Activated T-cell treated with anti-CD3 and anti-CD28 coated beads, Interleukin-2, amount 50 U/mL, for 72 hours (primary cell): Measurements from ENCODE around the gene FKBP6. TPM values are rescaled to one million over a fixed set of nuclear protein-coding genes. Genes with fewer than 3 reads are reported as not detected.
A peak's percentile ranks its signal among the peaks of the same experiment; 100 is the strongest.

Experiments
- ATAC-seq, 2 donors: fragments of 150-1000 bp; cut with Tn5 transposase; replicated peaks in 1 of 2; 2 replicates each; pipeline ENCODE4 v1.10.0; 2021; ENCODE audit warnings: moderate library complexity in 2 of 2, mild to moderate bottlenecking in 1 of 2
- DNase-seq, 2 donors: peaks; one replicate each; pipeline ENCODE4 v3.0.0; 2021 to 2022; ENCODE audit warnings: mixed read lengths in 1 of 2
- H3K27ac Mint-ChIP-seq: one replicate; pipeline ENCODE4 v1.8.0; 2022; ENCODE audit warnings: mild to moderate bottlenecking, moderate library complexity, mixed read lengths
- H3K27me3 Mint-ChIP-seq: one replicate; pipeline ENCODE4 v1.8.0; 2022; ENCODE audit warnings: low read depth, mixed read lengths
- H3K36me3 Mint-ChIP-seq, 2 donors: one replicate each; pipeline ENCODE4 v1.8.0; 2022; ENCODE audit warnings: mixed read lengths in 2 of 2, mild to moderate bottlenecking in 1 of 2; ENCODE audit not compliant: insufficient read depth in 2 of 2
- H3K4me1 Mint-ChIP-seq: one replicate; pipeline ENCODE4 v1.8.0; 2022; ENCODE audit warnings: low read depth, mixed read lengths
- H3K4me3 Mint-ChIP-seq, 2 donors: one replicate each; pipeline ENCODE4 v1.8.0; 2022; ENCODE audit warnings: mild to moderate bottlenecking in 2 of 2, mixed read lengths in 2 of 2, moderate library complexity in 2 of 2
- H3K9me3 Mint-ChIP-seq, 2 donors: one replicate each; pipeline ENCODE4 v1.8.0; 2022; ENCODE audit warnings: mixed read lengths in 2 of 2
- total RNA-seq, 2 donors: library from RNA; stranded (reverse); gene quantifications; one replicate each; pipeline ENCODE4 v1.2.3, GENCODE V29; 2022

The FKBP6 gene
- total RNA-seq, 2 donors from 2014 or later: not detected

GRCh38 chr7:73329861-73330581 is 2.1 kb downstream of the FKBP6 start:
- Mint-ChIP-seq H3K4me3 (no peak overlapping the region), H3K27ac (no peak overlapping the region), H3K4me1 (no peaks in the 10 kb centered on the region), H3K27me3 (no peaks in the 10 kb centered on the region), H3K36me3 (no peaks in the 10 kb centered on the region), H3K9me3 (no peaks in the 10 kb centered on the region)
- no peak for DNase-seq
- ATAC-seq: no peak

DNA sequence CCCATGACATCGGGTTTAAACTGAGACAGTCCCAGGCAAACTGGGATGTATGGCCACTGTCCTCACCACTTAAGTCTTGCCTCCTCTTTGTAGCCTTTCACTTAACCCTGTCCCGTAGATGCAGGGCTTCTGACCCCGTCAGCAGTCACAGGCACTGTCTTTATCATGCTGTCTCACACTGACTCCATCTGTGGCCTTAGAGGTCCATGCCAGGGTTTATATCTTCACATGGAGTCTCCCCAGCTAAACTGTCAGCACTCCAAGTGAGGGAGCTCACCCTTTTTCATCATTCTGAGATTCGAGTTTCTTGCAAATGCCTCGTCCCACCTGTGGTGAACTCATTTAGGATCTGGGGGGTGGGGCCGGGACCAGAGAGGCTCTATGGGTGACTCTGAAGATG is 2.8 kb downstream of the FKBP6 start:
- H3K27ac Mint-ChIP-seq: no peak overlapping the region
- no peaks in the 10 kb centered on the region for H3K9me3 Mint-ChIP-seq
- H3K36me3 Mint-ChIP-seq: no peaks in the 10 kb centered on the region
- no peaks in the 10 kb centered on the region for H3K27me3 Mint-ChIP-seq
- no peaks in the 10 kb centered on the region for H3K4me1 Mint-ChIP-seq
- no peak overlapping the region for H3K4me3 Mint-ChIP-seq
- DNase-seq (no peak), ATAC-seq (no peak)

GRCh38 chr7:73332447-73332846 is 4.5 kb downstream of the FKBP6 start:
- DNase-seq (no peak), ATAC-seq (no peak)
- Mint-ChIP-seq H3K4me3 (no peak overlapping the region), H3K9me3 (no peaks in the 10 kb centered on the region), H3K27ac (no peak overlapping the region), H3K36me3 (no peaks in the 10 kb centered on the region), H3K4me1 (no peaks in the 10 kb centered on the region), H3K27me3 (no peaks in the 10 kb centered on the region)

DNA sequence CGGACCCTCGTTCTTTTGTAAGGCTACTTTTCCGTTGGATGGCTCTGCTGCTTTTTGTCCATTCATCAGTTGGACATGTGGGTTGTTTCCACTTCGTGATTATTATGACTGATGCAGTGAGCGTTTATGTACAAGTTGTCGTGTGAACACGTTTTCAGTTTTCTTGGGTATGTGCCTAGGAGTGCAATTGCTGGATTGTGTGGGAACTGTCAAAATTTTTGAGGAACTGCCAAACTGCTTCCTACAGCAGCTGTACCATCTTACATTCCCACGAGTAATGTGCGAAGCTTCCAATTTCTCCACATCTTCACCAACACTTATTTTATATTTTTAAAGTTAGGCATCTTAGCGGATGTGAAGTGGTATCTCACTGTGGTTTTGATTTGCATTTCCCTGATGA is 10.4 kb downstream of the FKBP6 start:
- no peak for ATAC-seq
- no peak for DNase-seq
- Mint-ChIP-seq H3K9me3 (no peaks in the 10 kb centered on the region), H3K36me3 (no peaks in the 10 kb centered on the region), H3K4me1 (peaks cover 5% of the 10 kb centered on the region), H3K4me3 (no peak overlapping the region), H3K27me3 (no peaks in the 10 kb centered on the region), H3K27ac (no peak overlapping the region)

- H3K36me3 Mint-ChIP-seq: no peaks in the 10 kb centered on the region
- H3K9me3 Mint-ChIP-seq: no peaks in the 10 kb centered on the region
- no peak for DNase-seq
- no peaks in the 10 kb centered on the region for H3K27me3 Mint-ChIP-seq
- ATAC-seq: no peak
- H3K27ac Mint-ChIP-seq: no peak overlapping the region
- peaks cover 5% of the 10 kb centered on the region for H3K4me1 Mint-ChIP-seq
- no peak overlapping the region for H3K4me3 Mint-ChIP-seq
These were observed 12.6 kb downstream of the FKBP6 start for GRCh38 chr7:73340514-73340913.

- H3K36me3 Mint-ChIP-seq: no peaks in the 10 kb centered on the region
- no peaks in the 10 kb centered on the region for H3K9me3 Mint-ChIP-seq
- ATAC-seq (peak; percentile 39 to 45), DNase-seq (peak in 1 of 2 donors; percentile 12)
- no peaks in the 10 kb centered on the region for H3K27me3 Mint-ChIP-seq
- H3K4me3 Mint-ChIP-seq: no peak overlapping the region
- H3K27ac Mint-ChIP-seq: no peak overlapping the region
- H3K4me1 Mint-ChIP-seq: peaks cover 5% of the 10 kb centered on the region
These were observed 13.9 kb downstream of the FKBP6 start for GRCh38 chr7:73341877-73342276.

DNA sequence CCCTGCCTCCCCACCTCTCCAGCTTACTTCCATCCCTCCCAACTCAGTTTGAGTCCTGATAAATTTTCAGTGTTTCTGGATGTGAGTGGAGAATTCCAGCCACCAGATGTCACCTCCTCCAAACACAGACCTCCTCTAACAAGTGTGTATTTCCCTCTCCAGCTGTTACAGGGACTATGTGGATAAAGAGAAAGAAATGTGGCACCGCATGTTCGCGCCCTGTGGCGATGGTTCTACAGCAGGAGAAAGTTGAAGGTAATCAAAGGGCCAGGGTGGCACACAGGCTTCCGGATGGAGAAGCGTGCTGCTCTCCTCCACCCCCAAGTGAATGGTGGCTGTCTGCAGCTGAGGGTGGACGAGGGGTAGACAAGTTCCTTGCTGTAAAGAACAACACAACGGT is 14.7 kb downstream of the FKBP6 start:
- Mint-ChIP-seq H3K4me1 (peaks cover 5% of the 10 kb centered on the region), H3K27ac (no peak overlapping the region), H3K4me3 (no peak overlapping the region), H3K27me3 (no peaks in the 10 kb centered on the region), H3K36me3 (no peaks in the 10 kb centered on the region), H3K9me3 (no peaks in the 10 kb centered on the region)
- ATAC-seq: no peak
- DNase-seq: no peak

DNA sequence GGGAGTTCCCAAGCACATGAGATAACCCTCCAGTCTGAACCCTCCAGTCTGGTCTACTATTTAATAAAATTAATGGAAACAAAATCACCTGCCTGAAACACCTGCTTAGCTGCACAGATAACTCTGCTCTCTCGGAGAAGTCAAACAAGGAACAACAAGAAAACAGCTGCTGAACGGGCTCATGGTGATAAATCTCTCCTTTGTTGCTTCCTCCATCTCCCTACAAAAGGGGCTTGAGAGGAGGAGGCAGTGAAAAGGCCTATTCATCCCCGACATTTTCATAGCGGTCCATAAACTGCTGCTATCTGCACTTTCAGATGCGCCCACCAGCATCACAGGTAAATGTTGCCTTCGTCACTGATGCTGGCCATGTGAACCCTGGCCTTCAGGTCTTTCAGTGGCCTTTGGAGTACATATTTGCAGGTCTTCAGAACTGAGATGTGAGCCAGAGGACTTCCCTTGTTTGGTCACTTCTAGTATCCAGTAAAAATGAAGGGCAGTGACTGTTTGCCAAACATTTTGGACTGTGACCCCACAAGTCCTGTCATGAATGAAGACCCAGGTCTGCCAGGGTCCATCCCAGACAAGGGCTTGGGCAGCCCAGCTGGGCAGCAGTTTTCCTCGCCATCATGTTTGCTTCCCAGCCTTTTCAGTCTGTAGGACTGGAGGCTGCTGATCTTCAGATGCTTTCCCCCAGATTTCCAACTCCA is 15.9 kb downstream of the FKBP6 start:
- Mint-ChIP-seq H3K36me3 (no peaks in the 10 kb centered on the region), H3K27ac (no peak overlapping the region), H3K27me3 (no peaks in the 10 kb centered on the region), H3K9me3 (no peaks in the 10 kb centered on the region), H3K4me3 (no peak overlapping the region), H3K4me1 (peaks cover 5% of the 10 kb centered on the region)
- ATAC-seq (no peak), DNase-seq (no peak)

GRCh38 chr7:73345538-73345937 is 17.6 kb downstream of the FKBP6 start:
- no peaks in the 10 kb centered on the region for H3K9me3 Mint-ChIP-seq
- no peaks in the 10 kb centered on the region for H3K27me3 Mint-ChIP-seq
- H3K27ac Mint-ChIP-seq: no peak overlapping the region
- no peak for ATAC-seq
- H3K4me1 Mint-ChIP-seq: peaks cover 5% of the 10 kb centered on the region
- H3K4me3 Mint-ChIP-seq: no peak overlapping the region
- DNase-seq: no peak
- no peaks in the 10 kb centered on the region for H3K36me3 Mint-ChIP-seq

DNA sequence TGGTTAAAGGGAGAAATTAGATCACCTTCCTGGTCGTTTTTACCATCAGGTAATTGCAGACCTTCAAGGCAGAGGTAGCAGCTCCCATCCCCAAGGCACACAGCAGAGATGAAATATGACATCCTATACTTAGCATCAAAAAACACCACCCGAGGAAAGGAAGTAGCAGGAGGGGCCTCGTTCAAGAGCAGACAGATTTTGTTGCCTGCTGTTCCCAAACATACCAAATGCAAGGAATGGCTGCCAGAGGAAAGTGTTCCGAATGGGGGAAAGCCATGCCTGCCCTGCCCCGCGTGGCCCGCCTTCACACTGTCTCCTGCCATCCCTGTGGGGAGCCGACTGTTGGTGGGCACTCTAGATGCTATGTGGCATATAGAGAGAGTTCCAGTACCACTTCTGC is 18.0 kb downstream of the FKBP6 start:
- no peak for ATAC-seq
- DNase-seq: no peak
- peaks cover 5% of the 10 kb centered on the region for H3K4me1 Mint-ChIP-seq
- no peaks in the 10 kb centered on the region for H3K36me3 Mint-ChIP-seq
- no peak overlapping the region for H3K4me3 Mint-ChIP-seq
- no peaks in the 10 kb centered on the region for H3K9me3 Mint-ChIP-seq
- H3K27me3 Mint-ChIP-seq: no peaks in the 10 kb centered on the region
- no peak overlapping the region for H3K27ac Mint-ChIP-seq

GRCh38 chr7:73349763-73350162 is 21.8 kb downstream of the FKBP6 start:
- Mint-ChIP-seq H3K9me3 (peaks cover 2 to 5% of the 10 kb centered on the region in 2 donors), H3K4me1 (no peaks in the 10 kb centered on the region), H3K27ac (no peak overlapping the region), H3K4me3 (no peak overlapping the region), H3K36me3 (peaks cover 0 to 2% of the 10 kb centered on the region in 2 donors), H3K27me3 (no peaks in the 10 kb centered on the region)
- DNase-seq: no peak
- no peak for ATAC-seq

DNA sequence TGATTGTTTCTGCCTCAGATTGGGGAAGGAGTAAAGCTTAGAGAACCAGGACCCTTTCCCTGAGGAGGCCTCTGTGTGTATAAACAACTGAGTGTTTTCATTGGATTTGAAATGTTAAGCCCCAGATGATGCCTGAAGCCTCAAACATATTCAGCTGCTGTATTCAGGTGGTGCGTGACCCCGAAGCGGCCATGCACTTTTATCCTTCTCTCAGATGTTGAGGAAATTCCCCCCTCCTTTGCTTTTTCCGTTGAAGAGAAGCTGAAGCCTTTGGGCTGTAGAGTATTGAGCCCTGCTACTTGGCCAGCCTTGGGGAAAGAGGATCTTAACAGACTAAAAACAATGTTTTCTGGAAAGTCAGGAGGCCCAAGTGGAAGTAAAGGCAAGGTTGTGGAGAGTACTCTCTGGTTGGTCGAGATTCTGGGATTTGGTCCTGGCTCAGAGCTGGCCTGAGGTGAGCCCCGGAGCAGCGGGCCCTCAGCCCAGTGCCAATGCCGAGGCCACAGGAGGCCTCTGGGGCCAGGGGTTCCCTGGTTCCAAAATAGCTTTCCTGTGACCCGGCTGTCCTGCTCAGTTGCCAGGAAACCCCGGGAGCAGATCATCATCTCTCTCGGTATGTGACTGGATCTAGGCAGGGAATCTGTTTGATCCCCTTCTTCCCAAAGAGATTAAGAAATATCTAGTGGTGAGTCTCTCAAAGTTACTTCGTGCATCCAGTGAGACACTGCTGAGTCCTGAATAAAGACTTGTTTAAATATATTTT is 22.5 kb downstream of the FKBP6 start:
- peaks cover 0 to 2% of the 10 kb centered on the region in 2 donors for H3K36me3 Mint-ChIP-seq
- no peak overlapping the region for H3K4me3 Mint-ChIP-seq
- no peak overlapping the region for H3K27ac Mint-ChIP-seq
- H3K27me3 Mint-ChIP-seq: no peaks in the 10 kb centered on the region
- peaks cover 2 to 5% of the 10 kb centered on the region in 2 donors for H3K9me3 Mint-ChIP-seq
- no peak for ATAC-seq
- H3K4me1 Mint-ChIP-seq: no peaks in the 10 kb centered on the region
- no peak for DNase-seq

- no peaks in the 10 kb centered on the region for H3K4me1 Mint-ChIP-seq
- no peak overlapping the region for H3K4me3 Mint-ChIP-seq
- peaks cover 2 to 5% of the 10 kb centered on the region in 2 donors for H3K9me3 Mint-ChIP-seq
- peak in 1 of 2 donors; percentile 48 for ATAC-seq
- H3K36me3 Mint-ChIP-seq: peaks cover 0 to 2% of the 10 kb centered on the region in 2 donors
- DNase-seq: no peak
- H3K27me3 Mint-ChIP-seq: no peaks in the 10 kb centered on the region
- H3K27ac Mint-ChIP-seq: no peak overlapping the region
These were observed 23.6 kb downstream of the FKBP6 start for GRCh38 chr7:73351447-73352167.
